NCI-H526 treated with DMSO at 0.1 percent for 48 hours (cell line): Measurements from ENCODE around the gene TBX20.

Source experiments
- DNase-seq: peaks from one replicate; lab custom pipeline; 2025; lab: John Stamatoyannopoulos, UW

Gene TBX20

GRCh38 chr7:35253710-35254495 is at the start of gene TBX20:
Gene TBX20 (minus strand): TSS chr7:35254100. CDS start chr7:35253620, 480 bp downstream.
- DNase-seq: no peak

GRCh38 chr7:35289376-35289775 is 35.5 kb upstream of the TBX20 start:
- no peak for DNase-seq

DNA sequence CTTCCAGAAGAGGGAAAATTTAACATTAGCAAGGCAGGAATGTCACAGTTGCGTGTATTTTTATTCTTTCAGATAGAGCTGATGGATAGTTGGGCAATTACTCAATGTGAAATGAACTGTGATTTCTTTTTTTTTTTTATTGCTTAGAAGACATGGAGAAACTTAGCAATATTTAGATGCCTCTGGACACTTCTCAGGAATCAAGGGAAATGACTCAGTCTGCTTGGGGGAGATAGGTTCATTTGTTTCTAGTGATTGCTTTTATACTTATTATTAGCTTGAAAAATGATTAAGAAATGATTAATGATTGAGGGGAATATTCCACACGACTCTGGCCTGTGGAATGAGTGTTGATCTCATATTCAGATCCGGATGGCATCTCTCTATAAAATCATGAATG is 33.1 kb upstream of the TBX20 start:
- no peak for DNase-seq

DNA sequence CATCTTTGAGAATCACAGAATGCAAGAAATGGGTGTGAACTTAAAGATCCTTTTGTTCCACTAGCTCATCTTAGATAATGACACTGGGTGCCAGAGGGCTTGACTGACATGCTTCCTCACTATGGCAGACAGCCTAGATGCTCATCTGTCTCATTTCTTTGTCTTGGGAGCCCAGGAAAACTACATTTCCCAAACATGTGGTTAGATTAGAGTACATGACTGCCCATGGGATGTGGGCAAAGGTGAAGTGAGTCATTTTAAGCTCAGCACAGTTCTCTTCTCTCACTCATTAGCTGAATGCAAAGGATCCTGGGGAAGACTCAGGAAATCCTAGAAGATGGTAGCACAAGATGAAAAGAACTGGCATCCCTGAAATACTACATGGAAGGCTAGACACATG is 32.5 kb upstream of the TBX20 start:
- DNase-seq: no peak

- DNase-seq: no peak
Measured at GRCh38 chr7:35285799-35286198, 31.9 kb upstream of the TBX20 start.

- no peak for DNase-seq
Measured at GRCh38 chr7:35280902-35281301, 27.0 kb upstream of the TBX20 start.

- DNase-seq: no peak
Measured at GRCh38 chr7:35277359-35277758, 23.5 kb upstream of the TBX20 start.

DNA sequence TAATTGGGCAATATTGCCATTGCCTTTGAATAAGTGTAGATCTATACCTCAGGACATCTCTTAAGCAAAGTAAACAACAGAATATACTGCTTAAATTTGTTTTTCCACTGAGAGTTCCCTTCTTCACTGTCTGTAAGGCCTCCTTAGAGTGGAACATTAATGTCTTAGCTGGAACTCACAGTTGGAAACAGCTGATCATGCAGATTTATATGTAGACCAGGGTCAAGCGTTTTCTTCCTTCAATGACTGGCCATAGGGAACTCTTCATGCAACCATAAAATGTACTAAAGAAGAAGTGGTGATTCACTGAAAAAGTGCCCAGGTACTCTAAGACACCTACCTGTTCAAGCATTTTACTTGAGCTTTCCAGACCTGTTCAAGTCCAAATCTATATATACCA is 18.3 kb upstream of the TBX20 start:
- no peak for DNase-seq

DNA sequence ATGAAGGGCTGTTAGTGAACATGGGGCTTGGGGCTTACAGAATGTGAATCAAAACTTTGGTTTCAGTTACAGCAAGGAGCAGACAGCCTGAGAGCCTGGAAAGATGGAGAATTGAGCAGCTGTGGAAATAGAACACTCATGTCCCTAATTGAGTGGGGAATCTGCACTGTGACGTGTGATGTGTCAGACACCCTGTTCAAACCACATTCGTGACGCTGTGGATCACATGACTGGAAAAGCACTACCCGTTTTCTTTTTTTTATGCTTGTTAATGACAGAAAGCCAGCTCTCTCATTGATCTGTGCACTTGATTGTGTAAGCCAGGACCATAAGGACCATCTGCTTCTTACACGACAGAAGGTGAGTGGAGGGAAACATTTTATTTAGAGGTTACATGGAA is 15.1 kb upstream of the TBX20 start:
- no peak for DNase-seq

DNA sequence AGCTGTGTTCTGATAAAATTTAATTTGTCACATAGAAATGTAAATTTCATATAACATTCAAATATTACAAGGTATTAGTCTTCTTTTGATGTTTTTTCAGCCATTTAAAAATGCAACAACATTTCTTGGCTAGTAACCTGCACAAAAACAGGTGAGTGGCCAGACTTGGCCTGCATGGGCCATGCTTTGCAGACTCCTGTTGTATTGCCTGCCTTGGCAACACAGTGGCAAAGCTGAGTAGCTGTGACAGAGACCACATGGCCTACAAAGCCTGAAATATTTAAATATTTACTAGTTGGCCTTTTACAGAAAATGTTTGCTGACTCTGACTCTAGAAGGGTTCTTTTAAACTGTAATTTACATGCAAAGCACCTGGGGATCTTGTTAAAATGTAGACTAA is 13.5 kb upstream of the TBX20 start:
- DNase-seq: peak; percentile 3

- no peak for DNase-seq
Measured at GRCh38 chr7:35263396-35263795, 9.5 kb upstream of the TBX20 start.

GRCh38 chr7:35261476-35262285 is 7.8 kb upstream of the TBX20 start:
- no peak for DNase-seq

- DNase-seq: no peak
Measured at GRCh38 chr7:35261041-35261440, 7.1 kb upstream of the TBX20 start.

- DNase-seq: no peak
Measured at GRCh38 chr7:35260246-35260645, 6.3 kb upstream of the TBX20 start.

- no peak for DNase-seq
Measured at GRCh38 chr7:35259523-35259908, 5.6 kb upstream of the TBX20 start.

GRCh38 chr7:35258868-35259522 is 5.1 kb upstream of the TBX20 start:
- no peak for DNase-seq

DNA sequence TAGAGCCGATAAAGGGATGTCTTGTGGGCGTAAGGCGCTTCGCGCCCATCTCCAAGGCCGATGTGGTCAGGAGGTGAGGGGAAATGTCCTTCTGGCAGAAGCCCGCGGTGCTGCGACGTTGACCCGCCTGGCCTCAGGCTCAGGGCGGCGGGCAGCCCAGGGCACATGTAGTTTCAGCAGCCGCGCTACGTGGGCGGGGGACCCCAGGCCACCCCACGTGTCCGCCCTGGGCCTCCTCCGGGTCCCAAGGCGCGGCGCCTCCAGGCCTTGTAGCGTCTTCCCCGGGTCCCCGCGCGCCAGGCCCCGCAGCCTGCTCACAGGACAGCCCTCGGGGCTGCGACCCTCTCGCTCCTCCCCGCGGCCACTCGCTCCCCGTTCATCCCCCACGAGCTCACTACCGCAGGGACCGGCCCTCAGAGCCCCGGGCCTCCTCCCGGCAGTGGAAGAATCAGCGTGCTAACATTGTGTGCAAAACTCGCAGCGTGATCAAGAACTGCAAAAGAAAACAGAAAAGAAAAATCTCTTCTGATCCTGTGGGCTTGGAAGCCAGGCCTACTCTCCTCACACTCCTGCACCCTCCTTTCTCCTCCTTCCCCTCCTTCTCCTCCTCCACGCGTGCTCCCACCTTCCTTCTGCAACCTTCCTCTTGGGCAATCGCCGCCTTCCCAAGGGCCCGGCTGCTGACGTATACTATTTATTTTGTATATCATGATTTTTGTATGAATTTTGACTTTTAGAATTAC is 4.4 kb upstream of the TBX20 start:
- no peak for DNase-seq

- DNase-seq: no peak
Measured at GRCh38 chr7:35257251-35258124, 3.6 kb upstream of the TBX20 start.

DNA sequence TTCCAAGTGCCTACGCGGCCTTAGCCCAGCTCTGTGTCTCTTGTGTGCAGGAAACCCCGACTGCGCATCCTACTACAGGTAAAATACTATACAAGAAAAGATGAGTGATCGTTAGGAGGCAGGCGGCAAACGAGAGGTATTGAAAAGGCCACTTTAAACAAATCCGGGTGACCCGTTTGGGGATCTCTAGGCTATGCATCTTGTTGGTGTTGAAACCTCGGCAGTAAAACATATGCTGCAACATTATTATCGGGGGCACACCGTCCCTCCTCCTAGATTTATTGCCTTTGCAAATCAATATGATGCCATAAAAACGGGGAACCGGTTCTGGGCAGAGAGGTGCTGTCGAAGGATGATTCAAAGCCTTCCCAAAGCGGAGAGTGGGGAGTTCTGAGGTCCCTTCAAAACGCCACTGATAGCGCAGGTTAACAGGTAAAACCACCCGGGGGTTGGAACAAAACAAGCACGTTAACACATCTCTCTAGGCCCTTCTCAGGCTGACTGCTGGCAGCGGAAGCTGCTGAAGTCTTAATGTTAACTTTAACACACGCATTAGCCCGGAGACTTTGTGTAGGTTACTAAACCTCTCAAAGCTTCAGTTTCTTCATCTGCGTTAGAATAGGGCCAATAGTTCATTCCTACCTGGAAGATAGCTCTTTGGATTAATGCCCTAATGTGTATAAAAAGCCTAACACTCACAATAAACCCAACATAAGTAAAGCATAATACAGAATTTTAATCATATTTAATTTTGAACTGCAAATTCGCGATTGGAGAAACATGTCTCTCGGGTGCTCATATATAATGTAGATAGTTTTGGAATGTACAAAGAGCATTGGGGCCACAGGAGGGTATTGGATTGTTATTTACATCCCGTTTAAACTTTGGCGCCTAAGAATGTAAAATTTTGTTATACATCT is 2.6 kb upstream of the TBX20 start:
- DNase-seq: no peak
